ENCODE measurements around the gene PWWP2A.

DNA sequence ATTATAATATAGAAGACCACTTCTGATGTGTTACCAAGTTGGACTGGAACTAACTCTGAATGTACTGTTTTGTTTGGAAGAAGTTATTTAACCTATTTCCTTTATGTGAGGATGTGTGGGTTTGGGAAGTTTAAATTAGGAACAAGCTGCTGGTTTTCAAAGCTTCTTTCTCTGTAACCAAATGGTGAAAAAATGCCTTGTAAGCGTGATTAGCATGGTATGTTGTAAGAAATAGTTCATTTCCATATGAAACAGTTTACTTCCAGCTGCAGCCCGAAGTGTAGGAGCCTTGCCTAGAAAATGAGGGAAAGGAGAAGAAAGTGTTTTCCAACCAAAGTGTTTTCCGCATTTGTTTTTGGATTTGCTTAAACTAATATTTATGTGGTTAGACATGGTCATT lies 74.3 kb downstream of the PWWP2A start:
- TF ChIP-seq, protein P1, sequence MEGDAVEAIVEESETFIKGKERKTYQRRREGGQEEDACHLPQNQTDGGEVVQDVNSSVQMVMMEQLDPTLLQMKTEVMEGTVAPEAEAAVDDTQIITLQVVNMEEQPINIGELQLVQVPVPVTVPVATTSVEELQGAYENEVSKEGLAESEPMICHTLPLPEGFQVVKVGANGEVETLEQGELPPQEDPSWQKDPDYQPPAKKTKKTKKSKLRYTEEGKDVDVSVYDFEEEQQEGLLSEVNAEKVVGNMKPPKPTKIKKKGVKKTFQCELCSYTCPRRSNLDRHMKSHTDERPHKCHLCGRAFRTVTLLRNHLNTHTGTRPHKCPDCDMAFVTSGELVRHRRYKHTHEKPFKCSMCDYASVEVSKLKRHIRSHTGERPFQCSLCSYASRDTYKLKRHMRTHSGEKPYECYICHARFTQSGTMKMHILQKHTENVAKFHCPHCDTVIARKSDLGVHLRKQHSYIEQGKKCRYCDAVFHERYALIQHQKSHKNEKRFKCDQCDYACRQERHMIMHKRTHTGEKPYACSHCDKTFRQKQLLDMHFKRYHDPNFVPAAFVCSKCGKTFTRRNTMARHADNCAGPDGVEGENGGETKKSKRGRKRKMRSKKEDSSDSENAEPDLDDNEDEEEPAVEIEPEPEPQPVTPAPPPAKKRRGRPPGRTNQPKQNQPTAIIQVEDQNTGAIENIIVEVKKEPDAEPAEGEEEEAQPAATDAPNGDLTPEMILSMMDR (IDR thresholded peaks at IDR 0.05) = no peak
- TF ChIP-seq POLR2A (IDR thresholded peaks at IDR 0.05) = no peak
